HEK293 (cell line): ENCODE results near the gene MNT.

Experiments used
- ZNF423 ChIP-seq: fragments of 450-650 bp; formaldehyde crosslinking; IDR thresholded peaks from 2 replicates; pipeline ENCODE4 v1.5.1; 2016; ENCODE audit warnings: missing biosample characterization, missing genetic modification characterization
- ZNF660 ChIP-seq: fragments of 450-650 bp; IDR thresholded peaks from 2 replicates; pipeline ENCODE4 v1.5.1; 2018; ENCODE audit warnings: missing biosample characterization, mild to moderate bottlenecking, missing genetic modification characterization

DNA sequence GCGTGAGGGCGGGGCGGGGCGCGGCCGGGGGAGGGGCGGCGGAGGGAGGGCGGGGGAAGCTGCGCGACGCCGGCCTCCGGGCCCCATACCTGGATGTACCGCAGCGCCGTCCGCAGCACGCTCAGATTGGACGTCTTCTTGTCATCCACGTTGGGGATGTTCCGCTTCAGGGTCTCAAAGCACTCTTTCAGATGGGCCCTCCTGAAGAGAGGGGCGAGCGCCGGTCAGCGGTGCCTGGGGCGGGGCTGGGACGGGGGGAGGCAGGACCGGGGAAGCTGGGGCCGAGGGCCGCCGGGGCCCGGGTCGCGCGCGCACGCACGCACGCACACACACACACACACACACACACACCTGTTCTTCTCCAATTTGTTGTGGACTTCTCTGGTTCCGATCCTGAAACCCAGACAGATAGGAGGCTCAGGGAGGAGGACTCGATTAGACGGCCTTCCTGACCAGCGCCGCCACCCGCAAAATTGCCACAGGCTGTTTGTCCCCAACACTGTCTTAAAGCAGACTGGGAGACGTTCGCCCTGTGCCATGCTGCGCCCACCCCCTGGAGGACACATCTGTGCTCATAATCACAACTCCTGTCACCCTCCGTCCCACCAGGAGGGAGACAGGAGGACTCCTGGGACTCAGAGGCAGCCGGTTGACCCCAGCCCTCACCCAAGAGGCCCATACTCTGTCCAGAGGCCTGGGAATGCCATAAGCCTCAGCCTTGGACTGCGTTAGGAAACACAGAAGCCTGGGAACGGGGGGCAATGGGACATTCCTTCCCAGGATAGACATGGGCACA lies 6.7 kb downstream of the MNT start:
- TF ChIP-seq ZNF660 (tag by site-specific recombination), result no peak
- no peak for TF ChIP-seq ZNF423
